Mesendoderm (in vitro differentiated cells): ENCODE measurements around the gene CASQ2.

Experiments
- DNase-seq: peaks from one replicate; pipeline ENCODE4 v3.0.0; 2013
- H2AK5ac ChIP-seq: 2 replicates; pipeline ENCODE4 v1.6.1; 2013; ENCODE audit warnings: low read length, inconsistent platforms
- H2BK120ac ChIP-seq: 2 replicates; pipeline ENCODE4 v1.6.1; 2013; ENCODE audit warnings: low read depth, mild to moderate bottlenecking, low read length, moderate library complexity, mixed read lengths
- H2BK15ac ChIP-seq: replicated peaks from 2 replicates; pipeline ENCODE4 v1.6.1; 2013; ENCODE audit warnings: low read depth, mild to moderate bottlenecking, moderate library complexity
- H2BK5ac ChIP-seq: 2 replicates; pipeline ENCODE4 v1.6.1; 2013; ENCODE audit warnings: low read length, inconsistent platforms
- H3K18ac ChIP-seq: 2 replicates; pipeline ENCODE4 v1.6.1; 2013; ENCODE audit warnings: mild to moderate bottlenecking, low read length, mixed read lengths
- H3K23ac ChIP-seq: one replicate; pipeline ENCODE4 v1.6.1; 2013; ENCODE audit warnings: low read length
- H3K27ac ChIP-seq: 2 replicates; pipeline ENCODE4 v1.5.1; 2013; ENCODE audit warnings: low read depth, mild to moderate bottlenecking, inconsistent platforms, low read length, moderate library complexity
- H3K27me3 ChIP-seq: 2 replicates; pipeline ENCODE4 v1.6.1; 2013; ENCODE audit warnings: low read length, control low read depth, mild to moderate bottlenecking, inconsistent platforms; ENCODE audit not compliant: insufficient read depth, poor library complexity
- H3K36me3 ChIP-seq: 2 replicates; pipeline ENCODE4 v1.6.1; 2013; ENCODE audit warnings: low read length, inconsistent platforms; ENCODE audit not compliant: control insufficient read depth, insufficient read depth
- H3K4ac ChIP-seq: one replicate; pipeline ENCODE4 v1.6.1; 2013; ENCODE audit warnings: low read depth, mild to moderate bottlenecking, low read length, moderate library complexity
- H3K4me1 ChIP-seq: 2 replicates; pipeline ENCODE4 v1.6.1; 2013; ENCODE audit warnings: low read depth, low read length, inconsistent platforms; ENCODE audit not compliant: control insufficient read depth
- H3K4me2 ChIP-seq: 2 replicates; pipeline ENCODE4 v1.6.1; 2013; ENCODE audit warnings: low read length
- H3K4me3 ChIP-seq: 2 replicates; pipeline ENCODE4 v1.5.1; 2013; ENCODE audit warnings: mild to moderate bottlenecking, low read length
- H3K56ac ChIP-seq: one replicate; pipeline ENCODE4 v1.6.1; 2013; ENCODE audit warnings: low read length
- H3K79me1 ChIP-seq: 2 replicates; pipeline ENCODE4 v1.6.1; 2013; ENCODE audit warnings: low read length, inconsistent platforms
- H3K79me2 ChIP-seq: 2 replicates; pipeline ENCODE4 v1.6.1; 2013; ENCODE audit warnings: mild to moderate bottlenecking, low read length; ENCODE audit not compliant: control insufficient read depth, insufficient read depth
- H3K9ac ChIP-seq: 2 replicates; pipeline ENCODE4 v1.6.1; 2013; ENCODE audit warnings: low read length, inconsistent platforms
- H4K5ac ChIP-seq: one replicate; pipeline ENCODE4 v1.6.1; 2013; ENCODE audit warnings: low read length
- H4K8ac ChIP-seq: one replicate; pipeline ENCODE4 v1.6.1; 2013; ENCODE audit warnings: low read depth, mild to moderate bottlenecking, control low read depth, low read length, moderate library complexity
- WGBS: extraction: QIAGEN DNeasy Blood & Tissue Kit; methylation state at CpG from one replicate; pipeline ENCODE4 v1.1.7; 2013; ENCODE audit warnings: low lambda C conversion rate, missing lambda C conversion rate; ENCODE audit not compliant: insufficient coverage; ENCODE audit errors: extremely low coverage; 5-methylcytosine and 5-hydroxymethylcytosine counted together

Gene CASQ2

GRCh38 chr1:115797486-115797885 is 29.0 kb upstream of the CASQ2 start:
- Histone ChIP-seq H2BK120ac (no peak overlapping the region), H3K9ac (no peak overlapping the region), H3K4me2 (no peak overlapping the region), H3K56ac (no peak overlapping the region), H3K4ac (no peak overlapping the region), H2BK15ac (no peak overlapping the region), H4K8ac (no peak overlapping the region), H2AK5ac (no peak overlapping the region), H3K79me1 (no peaks in the 10 kb centered on the region), H2BK5ac (no peak overlapping the region), H3K23ac (no peak overlapping the region), H3K79me2 (no peaks in the 10 kb centered on the region), H3K27me3 (no peaks in the 10 kb centered on the region), H3K4me3 (no peak overlapping the region), H3K18ac (no peak overlapping the region), H3K36me3 (no peaks in the 10 kb centered on the region), H3K27ac (no peak overlapping the region), H3K4me1 (peaks cover 11% of the 10 kb centered on the region), H4K5ac (no peak overlapping the region)
- WGBS = no CpG with 5 or more reads among the region's 4 CpGs
- no peak for DNase-seq

DNA sequence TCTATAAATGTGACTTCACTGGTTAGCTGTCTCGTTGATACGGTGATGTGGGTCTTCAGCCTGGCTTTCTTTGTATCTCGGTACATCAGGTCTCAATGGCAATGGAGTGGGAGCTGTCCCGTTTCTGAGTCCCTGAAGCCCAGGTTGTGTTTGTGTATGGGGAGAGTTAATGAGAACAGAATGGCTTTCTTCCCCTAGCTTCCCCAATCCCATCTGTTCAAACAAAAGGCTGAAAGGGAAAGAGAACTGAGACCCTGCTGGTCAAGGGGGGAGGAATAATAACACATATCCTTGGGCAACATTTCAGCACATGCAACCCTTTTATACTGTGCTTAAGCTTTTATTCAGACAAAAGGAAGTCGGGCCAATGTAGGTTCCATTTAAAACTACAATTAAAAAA is 28.4 kb upstream of the CASQ2 start:
- Histone ChIP-seq H3K4me2 (no peak overlapping the region), H3K23ac (no peak overlapping the region), H3K36me3 (no peaks in the 10 kb centered on the region), H3K4ac (peak overlapping the region; percentile 12), H3K4me1 (peaks cover 11% of the 10 kb centered on the region), H2BK120ac (no peak overlapping the region), H3K79me1 (no peaks in the 10 kb centered on the region), H2BK15ac (peak overlapping the region; percentile 99), H3K27ac (no peak overlapping the region), H3K56ac (no peak overlapping the region), H3K9ac (no peak overlapping the region), H4K5ac (no peak overlapping the region), H3K18ac (no peak overlapping the region), H2BK5ac (no peak overlapping the region), H3K4me3 (no peak overlapping the region), H2AK5ac (no peak overlapping the region), H3K27me3 (no peaks in the 10 kb centered on the region), H3K79me2 (no peaks in the 10 kb centered on the region), H4K8ac (no peak overlapping the region)
- WGBS = no CpG with 5 or more reads among the region's 5 CpGs
- peak; percentile 24 for DNase-seq

- Histone ChIP-seq H3K27me3 (no peaks in the 10 kb centered on the region), H3K4me3 (no peak overlapping the region), H3K23ac (no peak overlapping the region), H4K5ac (no peak overlapping the region), H3K4me1 (peaks cover 11% of the 10 kb centered on the region), H3K18ac (no peak overlapping the region), H3K79me2 (no peaks in the 10 kb centered on the region), H3K79me1 (no peaks in the 10 kb centered on the region), H2BK15ac (no peak overlapping the region), H3K27ac (no peak overlapping the region), H3K36me3 (no peaks in the 10 kb centered on the region), H3K4ac (no peak overlapping the region), H2BK5ac (no peak overlapping the region), H3K56ac (no peak overlapping the region), H2AK5ac (no peak overlapping the region), H4K8ac (no peak overlapping the region), H2BK120ac (no peak overlapping the region), H3K4me2 (no peak overlapping the region), H3K9ac (no peak overlapping the region)
- no CpG with 5 or more reads among the region's 6 CpGs for whole genome bisulfite sequencing
- DNase-seq = no peak
These were observed 27.5 kb upstream of the CASQ2 start for GRCh38 chr1:115796036-115796435.

DNA sequence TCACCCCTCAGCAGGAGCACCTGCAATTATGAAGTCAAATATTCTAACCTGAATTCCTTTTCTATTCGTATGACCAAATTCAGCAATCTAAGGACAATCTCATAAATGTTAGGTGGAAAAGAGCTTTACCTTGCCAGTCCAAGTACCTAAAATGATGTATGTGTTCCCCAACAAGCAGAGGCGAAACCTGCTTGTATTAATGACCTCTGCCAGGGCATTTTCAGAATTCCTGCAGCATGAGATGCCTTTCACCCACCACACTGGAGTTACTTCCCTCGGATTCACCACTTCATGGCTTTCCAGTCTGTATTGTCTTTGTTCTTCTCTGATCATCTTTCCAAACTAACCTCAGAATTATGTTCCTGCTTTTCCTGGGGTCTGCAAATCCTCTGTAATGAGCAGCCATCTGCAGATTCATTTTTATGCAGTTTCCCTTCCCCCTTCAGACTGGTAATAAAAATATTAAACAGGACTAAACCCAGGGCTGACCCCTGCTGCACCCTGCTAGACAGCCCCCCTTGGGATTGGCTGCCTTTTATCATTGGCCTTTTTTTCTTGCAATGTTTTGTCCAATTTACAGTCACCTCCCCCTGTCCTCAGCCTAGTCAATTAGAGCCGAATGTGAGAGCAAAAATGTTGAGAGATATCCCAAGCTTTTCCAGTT is 26.6 kb upstream of the CASQ2 start:
- Histone ChIP-seq H3K27ac (no peak overlapping the region), H3K56ac (no peak overlapping the region), H3K4me2 (no peak overlapping the region), H3K23ac (no peak overlapping the region), H3K9ac (no peak overlapping the region), H2BK15ac (no peak overlapping the region), H3K4me1 (peaks cover 14% of the 10 kb centered on the region), H3K36me3 (no peaks in the 10 kb centered on the region), H3K27me3 (no peaks in the 10 kb centered on the region), H2BK5ac (no peak overlapping the region), H3K79me1 (no peaks in the 10 kb centered on the region), H3K18ac (peak overlapping the region; percentile 86), H3K79me2 (no peaks in the 10 kb centered on the region), H3K4ac (peak overlapping the region; percentile 60), H4K5ac (no peak overlapping the region), H2AK5ac (no peak overlapping the region), H2BK120ac (no peak overlapping the region), H3K4me3 (no peak overlapping the region), H4K8ac (no peak overlapping the region)
- no CpG with 5 or more reads among the region's 4 CpGs for WGBS
- no peak for DNase-seq

- DNase-seq = peak; percentile 73
- H3K4me2 ChIP-seq = no peak overlapping the region
These were observed 24.6 kb upstream of the CASQ2 start for GRCh38 chr1:115793162-115793561.

GRCh38 chr1:115791816-115792215 is 23.3 kb upstream of the CASQ2 start:
- H3K18ac ChIP-seq = peak overlapping the region; percentile 18
- no peak overlapping the region for H3K27ac ChIP-seq
- no peak overlapping the region for H4K8ac ChIP-seq
- no peak overlapping the region for H3K23ac ChIP-seq
- H3K79me1 ChIP-seq = no peaks in the 10 kb centered on the region
- no peaks in the 10 kb centered on the region for H3K27me3 ChIP-seq
- no peak overlapping the region for H3K4me3 ChIP-seq
- no peak overlapping the region for H3K9ac ChIP-seq
- DNase-seq = no peak
- no peaks in the 10 kb centered on the region for H3K79me2 ChIP-seq
- no CpG with 5 or more reads among the region's 3 CpGs for WGBS
- no peak overlapping the region for H2BK5ac ChIP-seq
- H3K4me2 ChIP-seq = no peak overlapping the region
- H4K5ac ChIP-seq = no peak overlapping the region
- H3K36me3 ChIP-seq = no peaks in the 10 kb centered on the region
- no peak overlapping the region for H2BK15ac ChIP-seq
- H3K56ac ChIP-seq = no peak overlapping the region
- H2BK120ac ChIP-seq = no peak overlapping the region
- H3K4ac ChIP-seq = no peak overlapping the region
- H2AK5ac ChIP-seq = no peak overlapping the region
- H3K4me1 ChIP-seq = peaks cover 15% of the 10 kb centered on the region

More at GRCh38 chr1:115793162-115793561, 24.6 kb upstream of the CASQ2 start:
- Histone ChIP-seq H3K18ac (no peak overlapping the region), H4K8ac (no peak overlapping the region), H3K27ac (no peak overlapping the region), H2BK5ac (no peak overlapping the region), H3K56ac (peak overlapping the region; percentile 26), H3K79me1 (no peaks in the 10 kb centered on the region), H3K4me3 (no peak overlapping the region), H2BK15ac (no peak overlapping the region), H4K5ac (no peak overlapping the region), H3K23ac (no peak overlapping the region), H3K27me3 (no peaks in the 10 kb centered on the region), H3K36me3 (no peaks in the 10 kb centered on the region), H3K79me2 (no peaks in the 10 kb centered on the region), H2AK5ac (no peak overlapping the region), H2BK120ac (no peak overlapping the region), H3K4me1 (peaks cover 16% of the 10 kb centered on the region), H3K4ac (no peak overlapping the region), H3K9ac (no peak overlapping the region)
- no CpG with 5 or more reads among the region's 9 CpGs for WGBS
